Trophoblast cell (in vitro differentiated cells and primary cell): ENCODE results near the gene CEP89.
A peak's percentile ranks its signal among the peaks of the same experiment; 100 is the strongest.

Experiments
- DNase-seq, 2 donors: peaks; one replicate each; pipeline ENCODE4 v3.0.0-alpha.2; 2016
- H2AFZ ChIP-seq: 2 replicates; pipeline ENCODE4 v1.6.1; 2013; ENCODE audit warnings: low read length, moderate library complexity, mild to moderate bottlenecking; ENCODE audit not compliant: insufficient read depth, poor library complexity
- H2AK5ac ChIP-seq: 2 replicates; pipeline ENCODE4 v1.6.1; 2013; ENCODE audit warnings: mild to moderate bottlenecking, low read length
- H2BK120ac ChIP-seq: 2 replicates; pipeline ENCODE4 v1.6.1; 2013; ENCODE audit warnings: low read length, mild to moderate bottlenecking, moderate library complexity; ENCODE audit not compliant: insufficient read depth, poor library complexity
- H2BK12ac ChIP-seq: 2 replicates; pipeline ENCODE4 v1.6.1; 2013; ENCODE audit warnings: mild to moderate bottlenecking, low read length, moderate library complexity
- H2BK5ac ChIP-seq: 2 replicates; pipeline ENCODE4 v1.6.1; 2013; ENCODE audit warnings: low read length, low read depth, moderate library complexity, mild to moderate bottlenecking; ENCODE audit not compliant: poor library complexity
- H3K14ac ChIP-seq: 2 replicates; pipeline ENCODE4 v1.6.1; 2013; ENCODE audit warnings: mild to moderate bottlenecking, low read length
- H3K18ac ChIP-seq: 2 replicates; pipeline ENCODE4 v1.6.1; 2013; ENCODE audit warnings: mild to moderate bottlenecking, low read length
- H3K23ac ChIP-seq: 2 replicates; pipeline ENCODE4 v1.6.1; 2013; ENCODE audit warnings: low read length
- H3K27ac ChIP-seq: 2 replicates; pipeline ENCODE4 v1.5.1; 2013; ENCODE audit warnings: low read depth, mild to moderate bottlenecking, inconsistent platforms, low read length, moderate library complexity
- H3K27me3 ChIP-seq: 2 replicates; pipeline ENCODE4 v1.6.1; 2013; ENCODE audit warnings: inconsistent platforms, mild to moderate bottlenecking, low read length, moderate library complexity; ENCODE audit not compliant: insufficient read depth
- H3K36me3 ChIP-seq, 2 experiments: 1 replicate in 1 of 2; 2 replicates in 1 of 2; pipeline ENCODE4 v1.6.1; 2013; ENCODE audit warnings: low read length in 2 of 2, mild to moderate bottlenecking in 2 of 2, moderate library complexity in 1 of 2; ENCODE audit not compliant: insufficient read depth in 2 of 2, control insufficient read depth in 1 of 2
- H3K4ac ChIP-seq: 2 replicates; pipeline ENCODE4 v1.6.1; 2013; ENCODE audit warnings: low read depth, mild to moderate bottlenecking, low read length, moderate library complexity
- H3K4me1 ChIP-seq, 2 experiments: 1 replicate in 1 of 2; 2 replicates in 1 of 2; pipeline ENCODE4 v1.6.1; 2013; ENCODE audit warnings: low read length in 2 of 2, mild to moderate bottlenecking in 2 of 2, moderate library complexity in 1 of 2; ENCODE audit not compliant: insufficient read depth in 2 of 2, control insufficient read depth in 1 of 2
- H3K4me2 ChIP-seq: 2 replicates; pipeline ENCODE4 v1.6.1; 2013; ENCODE audit warnings: inconsistent platforms, mild to moderate bottlenecking, low read length, moderate library complexity
- H3K4me3 ChIP-seq: 2 replicates; pipeline ENCODE4 v1.5.1; 2013; ENCODE audit warnings: mild to moderate bottlenecking, low read depth, low read length, inconsistent platforms
- H3K79me1 ChIP-seq: one replicate; pipeline ENCODE4 v1.6.1; 2013; ENCODE audit warnings: low read length
- H3K79me2 ChIP-seq: 2 replicates; pipeline ENCODE4 v1.6.1; 2013; ENCODE audit warnings: low read length, mild to moderate bottlenecking; ENCODE audit not compliant: control insufficient read depth, insufficient read depth, poor library complexity
- H3K9ac ChIP-seq: 2 replicates; pipeline ENCODE4 v1.6.1; 2013; ENCODE audit warnings: mild to moderate bottlenecking, low read length
- H3K9me3 ChIP-seq: 2 replicates; pipeline ENCODE4 v1.6.1; 2013; ENCODE audit warnings: low read depth, mild to moderate bottlenecking, control low read depth, inconsistent platforms, low read length; ENCODE audit not compliant: insufficient read depth
- H4K12ac ChIP-seq: 2 replicates; pipeline ENCODE4 v1.6.1; 2013; ENCODE audit warnings: low read depth, mild to moderate bottlenecking, low read length, moderate library complexity
- H4K8ac ChIP-seq: 2 replicates; pipeline ENCODE4 v1.6.1; 2013; ENCODE audit warnings: low read depth, mild to moderate bottlenecking, low read length, moderate library complexity
- H4K91ac ChIP-seq: one replicate; pipeline ENCODE4 v1.6.1; 2013; ENCODE audit warnings: low read depth, mild to moderate bottlenecking, low read length, moderate library complexity
- WGBS: extraction: QIAGEN DNeasy Blood & Tissue Kit; methylation state at CpG from one replicate; pipeline ENCODE4 v1.1.7; 2013; ENCODE audit warnings: missing lambda C conversion rate; ENCODE audit not compliant: insufficient read length, insufficient coverage; ENCODE audit errors: extremely low coverage; 5-methylcytosine and 5-hydroxymethylcytosine counted together

The CEP89 gene

DNA sequence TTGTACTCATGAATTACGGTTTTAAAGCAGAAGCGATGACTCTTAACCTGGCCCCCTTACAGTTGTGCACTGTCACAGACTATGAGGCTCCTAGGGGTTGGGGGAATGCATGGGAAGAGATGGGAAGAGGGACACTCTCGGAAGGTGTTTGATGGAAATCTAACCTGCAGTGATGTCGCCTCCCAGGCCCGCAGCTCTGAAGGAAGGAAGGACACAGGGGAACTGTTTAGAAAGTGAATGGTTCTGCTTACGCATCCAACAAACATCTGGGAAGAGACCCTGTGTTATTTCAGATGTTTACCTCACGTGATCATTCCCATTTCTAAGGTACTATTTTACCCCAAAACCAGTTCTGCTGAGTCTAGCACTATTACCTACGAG lies 54.2 kb downstream of the CEP89 start:
- Histone ChIP-seq H3K27me3 (no peaks in the 10 kb centered on the region), H3K23ac (no peak overlapping the region), H3K27ac (no peak overlapping the region), H3K18ac (no peak overlapping the region), H2BK12ac (no peak overlapping the region), H4K91ac (no peak overlapping the region), H3K4me2 (no peak overlapping the region), H2AK5ac (no peak overlapping the region), H4K12ac (no peak overlapping the region), H3K9ac (no peak overlapping the region), H3K36me3 (peaks cover 5 to 9% of the 10 kb centered on the region in 2 experiments), H2BK5ac (no peak overlapping the region), H3K9me3 (no peaks in the 10 kb centered on the region), H3K4ac (no peak overlapping the region), H3K4me3 (no peak overlapping the region), H3K4me1 (peaks cover 9% of the 10 kb centered on the region in 2 experiments), H4K8ac (no peak overlapping the region), H2BK120ac (no peak overlapping the region), H3K14ac (no peak overlapping the region), H3K79me1 (no peaks in the 10 kb centered on the region), H2AFZ (no peak overlapping the region), H3K79me2 (no peaks in the 10 kb centered on the region)
- peak in 1 of 2 donors; percentile 19 for DNase-seq
- no CpG with 5 or more reads among the region's 8 CpGs for WGBS

DNA sequence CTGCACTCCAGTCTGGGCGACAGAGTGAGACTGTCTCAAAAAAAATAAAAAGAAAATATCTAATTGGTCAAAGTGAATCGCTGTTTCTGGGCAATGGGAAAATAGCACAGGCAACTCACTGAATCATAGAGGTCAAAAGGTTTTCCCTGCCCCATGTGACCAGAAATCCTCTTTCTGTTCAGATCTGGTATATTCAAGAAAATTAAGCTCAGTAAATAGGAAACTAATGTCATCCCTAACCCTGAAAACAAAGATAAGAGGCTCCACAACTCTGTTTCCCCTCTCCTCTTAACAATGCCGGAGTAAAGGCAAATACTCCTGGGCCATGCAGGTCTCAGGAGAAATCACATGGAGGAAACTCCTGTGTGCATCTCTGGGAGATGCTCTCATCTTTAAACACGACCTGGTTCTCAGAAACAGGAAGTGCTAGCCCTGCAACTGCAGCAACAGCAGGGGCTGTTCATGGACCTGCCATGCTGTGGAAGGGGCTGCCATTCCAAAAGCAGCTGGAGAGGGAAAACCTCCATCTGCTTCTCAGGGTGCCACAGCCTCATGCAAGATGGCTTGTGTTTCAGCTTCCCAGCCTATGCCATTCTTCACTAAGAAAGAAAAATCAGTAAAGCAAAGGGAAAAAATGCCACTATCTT lies 54.7 kb downstream of the CEP89 start:
- H3K36me3 ChIP-seq: peaks cover 4 to 7% of the 10 kb centered on the region in 2 experiments
- H3K27ac ChIP-seq: no peak overlapping the region
- H3K79me2 ChIP-seq: no peaks in the 10 kb centered on the region
- H3K27me3 ChIP-seq: no peaks in the 10 kb centered on the region
- no peak overlapping the region for H2AFZ ChIP-seq
- no peak for DNase-seq
- H3K23ac ChIP-seq: no peak overlapping the region
- WGBS: no CpG with 5 or more reads among the region's 4 CpGs
- H3K4me1 ChIP-seq: peaks cover 9% of the 10 kb centered on the region in 2 experiments
- no peak overlapping the region for H4K91ac ChIP-seq
- no peaks in the 10 kb centered on the region for H3K9me3 ChIP-seq
- no peak overlapping the region for H3K18ac ChIP-seq
- no peak overlapping the region for H3K4me3 ChIP-seq
- no peak overlapping the region for H2BK12ac ChIP-seq
- H3K79me1 ChIP-seq: no peaks in the 10 kb centered on the region
- no peak overlapping the region for H2AK5ac ChIP-seq
- H3K4me2 ChIP-seq: no peak overlapping the region
- no peak overlapping the region for H3K14ac ChIP-seq
- H3K4ac ChIP-seq: no peak overlapping the region
- H2BK5ac ChIP-seq: no peak overlapping the region
- H2BK120ac ChIP-seq: no peak overlapping the region
- no peak overlapping the region for H4K12ac ChIP-seq
- no peak overlapping the region for H3K9ac ChIP-seq
- no peak overlapping the region for H4K8ac ChIP-seq

- peaks cover 0 to 2% of the 10 kb centered on the region in 2 experiments for H3K36me3 ChIP-seq
- no peak overlapping the region for H3K4me3 ChIP-seq
- no peak overlapping the region for H3K4me2 ChIP-seq
- H3K9me3 ChIP-seq: no peaks in the 10 kb centered on the region
- no peak overlapping the region for H3K14ac ChIP-seq
- H2AK5ac ChIP-seq: no peak overlapping the region
- no peak overlapping the region for H3K4ac ChIP-seq
- no peaks in the 10 kb centered on the region for H3K27me3 ChIP-seq
- H3K79me1 ChIP-seq: no peaks in the 10 kb centered on the region
- H2BK5ac ChIP-seq: no peak overlapping the region
- no peak overlapping the region for H4K91ac ChIP-seq
- DNase-seq: no peak
- peaks cover 9% of the 10 kb centered on the region in 2 experiments for H3K4me1 ChIP-seq
- no peak overlapping the region for H3K27ac ChIP-seq
- no peak overlapping the region for H4K8ac ChIP-seq
- no peak overlapping the region for H2BK120ac ChIP-seq
- no peaks in the 10 kb centered on the region for H3K79me2 ChIP-seq
- no CpG with 5 or more reads among the region's 12 CpGs for WGBS
- no peak overlapping the region for H4K12ac ChIP-seq
- no peak overlapping the region for H2AFZ ChIP-seq
- no peak overlapping the region for H3K9ac ChIP-seq
- H2BK12ac ChIP-seq: no peak overlapping the region
- H3K18ac ChIP-seq: no peak overlapping the region
- H3K23ac ChIP-seq: no peak overlapping the region
Observed at GRCh38 chr19:32914879-32915660, 56.7 kb downstream of the CEP89 start.

- Histone ChIP-seq H3K4me1 (peaks cover 4 to 6% of the 10 kb centered on the region in 2 experiments), H3K36me3 (peaks cover 2 to 5% of the 10 kb centered on the region in 2 experiments), H2BK120ac (no peak overlapping the region), H4K91ac (no peak overlapping the region), H3K9ac (no peak overlapping the region), H2BK12ac (no peak overlapping the region), H3K9me3 (no peaks in the 10 kb centered on the region), H3K27ac (no peak overlapping the region), H3K79me1 (no peaks in the 10 kb centered on the region), H3K4ac (no peak overlapping the region), H3K14ac (no peak overlapping the region), H3K27me3 (no peaks in the 10 kb centered on the region), H4K12ac (no peak overlapping the region), H3K18ac (no peak overlapping the region), H4K8ac (no peak overlapping the region), H3K79me2 (no peaks in the 10 kb centered on the region), H3K23ac (no peak overlapping the region), H3K4me3 (no peak overlapping the region), H2AK5ac (no peak overlapping the region), H3K4me2 (no peak overlapping the region), H2AFZ (no peak overlapping the region), H2BK5ac (no peak overlapping the region)
- WGBS: no CpG with 5 or more reads among the region's 4 CpGs
- DNase-seq: no peak
Observed at GRCh38 chr19:32911467-32911866, 60.3 kb downstream of the CEP89 start.
